Activated gamma-delta T cell treated with anti-CD3 and anti-CD28 coated beads, Interleukin-2, amount 50 U/mL, for 16 hours (primary cell): ENCODE results near the gene ADARB1.
A peak's percentile ranks its signal among the peaks of the same experiment; 100 is the strongest.
"Not testable (repeated sequence)": the region's sequence is repeated elsewhere in the genome, so short reads cannot be mapped to it uniquely, and the experiment has no call there.

Source experiments
- DNase-seq: peaks from one replicate; pipeline ENCODE4 v3.0.0-alpha.2; 2020; ENCODE audit warnings: low read depth

The ADARB1 gene

DNA sequence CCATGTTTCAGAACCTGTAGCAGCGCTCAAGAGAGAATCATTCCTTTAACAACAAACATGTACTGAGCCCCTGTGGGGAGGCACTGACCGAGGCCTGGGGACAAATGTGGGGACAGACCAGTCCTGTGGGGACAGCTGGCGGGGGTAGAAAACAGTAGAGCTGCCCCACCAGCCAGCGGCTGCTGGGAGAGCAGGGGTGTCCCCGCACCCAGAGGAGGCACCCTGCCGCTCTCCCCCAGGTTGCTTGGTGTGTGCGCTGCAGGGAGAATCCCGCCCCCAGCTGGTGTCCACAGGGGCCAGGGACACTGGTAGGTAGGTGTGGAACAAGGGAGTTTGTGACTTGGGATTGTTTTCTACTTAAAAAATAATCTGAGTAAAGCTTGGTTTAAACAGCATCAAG lies 62.1 kb downstream of the ADARB1 start:
- DNase-seq = no peak

DNA sequence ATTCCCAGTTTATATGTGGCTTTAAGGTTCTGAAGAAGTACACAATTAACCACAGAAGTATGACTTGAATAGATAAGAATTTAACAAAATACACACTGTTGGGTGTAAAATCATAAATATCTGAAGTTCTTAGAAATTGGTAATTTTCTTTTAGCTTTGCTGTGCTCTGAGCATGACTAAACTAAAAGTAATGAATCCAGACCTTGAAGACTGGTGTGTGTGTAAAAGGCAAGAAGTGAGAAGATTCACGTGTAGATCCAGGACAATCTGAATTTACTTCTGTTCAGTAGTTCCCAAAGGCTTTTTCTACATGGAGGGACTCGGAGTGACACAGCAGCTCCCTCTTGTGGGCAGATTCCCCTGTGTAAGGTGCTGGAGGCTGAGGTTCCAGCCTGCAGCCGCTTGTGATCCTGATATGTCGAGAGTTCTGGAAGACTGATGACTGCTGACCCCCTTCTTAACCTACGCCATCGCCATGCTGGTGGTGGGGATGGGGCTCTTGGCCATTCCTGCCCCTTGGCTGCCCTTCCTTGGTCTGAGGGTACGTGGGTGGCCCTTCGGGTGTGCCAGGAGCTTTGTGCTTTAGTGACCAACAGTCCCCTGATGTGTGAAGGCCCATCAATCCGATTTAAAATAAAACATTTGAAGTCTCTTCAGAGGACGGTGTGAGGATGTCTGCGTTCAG lies 62.7 kb downstream of the ADARB1 start:
- DNase-seq = peak; percentile 39

DNA sequence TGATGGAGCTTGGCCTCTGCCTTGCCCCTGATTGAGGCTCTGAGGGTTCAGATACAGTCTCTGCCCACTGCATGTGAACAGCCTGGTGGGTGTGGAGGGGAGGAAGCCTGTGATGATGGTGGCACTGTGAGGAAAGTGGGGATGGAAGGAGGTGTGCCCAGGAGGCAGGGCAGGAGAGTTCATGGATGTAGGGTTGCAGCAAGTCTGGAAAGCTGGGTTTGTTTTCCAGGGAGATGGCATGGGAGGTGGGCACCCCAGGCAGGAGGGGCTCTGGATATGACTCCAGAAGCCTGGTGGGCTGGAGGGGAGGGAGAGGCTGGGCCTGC lies 63.2 kb downstream of the ADARB1 start:
- no peak for DNase-seq

DNA sequence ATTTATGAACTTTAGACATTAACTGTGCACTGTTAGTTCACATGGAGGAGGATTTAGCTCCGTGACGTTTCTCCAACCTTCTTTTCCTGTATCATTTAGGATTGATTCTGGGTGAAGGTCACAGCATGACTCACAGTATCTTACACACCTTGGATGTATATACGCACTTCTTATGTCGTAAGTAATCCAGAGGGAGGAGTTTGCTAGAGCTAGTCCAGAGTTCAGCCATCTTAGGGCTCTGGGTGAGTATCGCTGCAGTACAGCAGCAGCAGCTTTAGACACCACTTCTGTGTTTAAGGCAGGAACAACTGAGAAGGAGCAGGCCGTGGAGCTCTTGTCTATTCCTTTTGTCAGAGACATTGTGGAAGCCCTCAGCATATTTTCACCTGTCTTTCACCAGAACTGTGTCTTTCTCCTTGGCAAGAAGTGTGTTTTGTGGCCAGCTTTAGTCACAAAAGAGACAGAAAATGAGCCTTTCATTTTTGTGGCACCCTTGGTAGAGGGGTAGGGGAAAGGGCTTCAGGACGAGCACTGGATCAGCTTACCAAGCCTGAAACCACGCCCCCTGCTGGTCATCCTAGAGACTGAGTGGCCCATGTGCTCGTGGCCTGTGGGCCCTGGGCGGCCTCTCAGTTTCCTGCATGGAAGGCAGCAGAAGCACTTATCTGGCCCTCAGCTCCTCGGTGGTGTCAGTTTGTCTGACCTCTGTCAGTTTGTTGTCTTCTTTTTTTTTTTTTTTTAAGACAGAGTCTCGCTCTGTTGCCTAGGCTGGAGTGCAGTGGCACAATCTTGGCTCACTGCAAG lies 64.0 kb downstream of the ADARB1 start:
- DNase-seq = peak; percentile 65

DNA sequence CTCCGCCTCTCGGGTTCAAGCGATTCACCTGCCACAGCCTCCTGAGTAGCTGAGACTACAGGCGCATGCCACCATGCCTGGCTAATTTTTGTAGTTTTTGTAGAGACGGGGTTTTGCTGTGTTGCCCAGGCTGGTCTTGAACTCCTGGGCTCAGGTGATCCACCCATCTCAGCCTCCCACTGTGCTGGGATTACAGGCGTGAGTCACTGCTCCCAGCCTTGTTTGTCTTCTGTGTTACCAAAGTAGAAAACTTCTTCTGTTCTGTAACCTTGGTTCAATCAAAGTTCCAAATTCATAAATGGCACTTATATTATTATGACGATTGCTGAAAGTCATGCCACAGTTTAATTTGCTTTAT lies 64.6 kb downstream of the ADARB1 start:
- DNase-seq = not testable (repeated sequence)

DNA sequence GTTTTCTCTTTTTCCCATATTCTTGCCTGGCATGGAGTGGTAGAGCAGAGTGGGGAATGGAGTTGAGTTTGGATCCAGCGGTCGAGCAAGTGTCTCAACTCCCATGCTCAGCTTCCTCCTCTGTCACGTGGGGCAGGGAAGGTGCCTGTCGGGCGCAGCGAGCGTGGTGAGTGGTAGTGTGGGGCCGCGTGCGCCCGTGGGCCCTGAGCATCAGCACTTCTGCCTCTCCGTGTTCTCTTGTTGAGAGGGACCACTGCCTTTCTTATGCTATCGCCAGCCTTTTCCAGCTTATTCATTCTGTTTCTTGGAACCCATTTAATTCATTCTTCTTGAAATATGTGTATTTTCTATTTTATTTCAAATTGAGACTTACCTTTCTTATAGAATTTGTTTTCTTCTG lies 65.1 kb downstream of the ADARB1 start:
- DNase-seq = no peak

DNA sequence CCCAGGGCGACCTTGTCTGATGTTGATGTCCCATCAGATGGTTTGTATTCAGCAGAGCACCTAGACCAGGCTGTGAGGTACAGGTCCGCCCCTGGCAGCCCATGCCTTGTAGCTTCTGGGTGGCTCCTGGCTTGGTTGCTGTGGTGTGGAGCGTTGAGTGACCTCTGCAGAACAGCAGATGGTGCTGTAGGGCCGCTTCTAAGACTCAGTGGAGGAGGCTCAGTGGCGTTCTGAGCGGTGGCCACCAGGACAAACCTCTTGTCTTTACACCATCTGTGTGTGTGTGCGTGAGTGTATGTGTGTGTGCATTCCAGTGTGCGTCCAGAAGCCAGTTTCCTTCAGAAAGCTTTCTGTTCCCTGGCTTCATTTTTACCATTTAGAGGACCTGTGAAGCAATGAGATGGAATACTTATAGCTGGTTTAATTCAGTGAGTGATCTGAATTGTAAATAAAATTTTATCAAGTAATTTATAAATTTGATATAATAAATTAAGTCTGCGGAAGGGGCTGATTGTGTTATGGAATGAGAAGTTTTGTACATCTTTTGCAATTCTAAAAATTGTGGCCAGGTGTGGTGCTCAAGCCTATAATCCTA lies 66.1 kb downstream of the ADARB1 start:
- peak; percentile 32 for DNase-seq

DNA sequence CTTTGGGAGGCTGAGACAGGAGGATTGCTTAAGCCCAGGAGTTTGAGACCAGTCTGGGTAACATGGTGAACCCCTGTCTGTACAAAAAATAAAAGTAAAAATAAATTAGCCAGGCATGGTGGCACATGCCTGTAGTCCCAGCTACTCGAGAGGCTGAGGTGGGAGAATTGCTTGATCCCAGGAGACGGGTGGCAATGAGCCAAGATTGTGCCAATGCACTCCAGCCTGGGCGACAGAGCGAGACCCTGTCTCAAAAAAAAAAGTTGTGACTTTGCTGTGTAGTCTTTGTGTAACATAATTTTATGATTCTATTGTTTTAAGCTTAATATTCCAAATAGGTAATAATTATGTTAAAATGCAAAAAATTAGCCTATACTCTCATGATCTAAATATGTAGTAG lies 66.6 kb downstream of the ADARB1 start:
- DNase-seq = not testable (repeated sequence)

DNA sequence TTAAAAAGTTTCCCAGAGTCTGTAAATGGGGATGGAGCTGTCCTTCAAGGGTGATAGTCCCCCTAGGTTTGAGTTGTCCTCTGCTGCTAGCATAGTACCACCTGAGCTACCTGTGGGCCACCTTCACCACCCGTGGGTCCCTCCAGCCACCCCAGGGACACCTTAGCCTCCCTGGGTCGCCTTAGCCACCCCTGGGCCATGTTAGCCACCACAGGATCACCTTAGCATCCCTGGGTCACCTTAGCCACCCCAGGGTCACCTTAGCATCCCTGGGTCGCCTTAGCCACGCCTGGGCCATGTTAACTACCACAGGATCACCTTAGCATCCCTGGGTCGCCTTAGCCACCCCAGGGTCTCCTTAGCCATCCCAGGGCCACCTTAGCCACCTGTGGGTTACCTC lies 67.1 kb downstream of the ADARB1 start:
- no peak for DNase-seq

DNA sequence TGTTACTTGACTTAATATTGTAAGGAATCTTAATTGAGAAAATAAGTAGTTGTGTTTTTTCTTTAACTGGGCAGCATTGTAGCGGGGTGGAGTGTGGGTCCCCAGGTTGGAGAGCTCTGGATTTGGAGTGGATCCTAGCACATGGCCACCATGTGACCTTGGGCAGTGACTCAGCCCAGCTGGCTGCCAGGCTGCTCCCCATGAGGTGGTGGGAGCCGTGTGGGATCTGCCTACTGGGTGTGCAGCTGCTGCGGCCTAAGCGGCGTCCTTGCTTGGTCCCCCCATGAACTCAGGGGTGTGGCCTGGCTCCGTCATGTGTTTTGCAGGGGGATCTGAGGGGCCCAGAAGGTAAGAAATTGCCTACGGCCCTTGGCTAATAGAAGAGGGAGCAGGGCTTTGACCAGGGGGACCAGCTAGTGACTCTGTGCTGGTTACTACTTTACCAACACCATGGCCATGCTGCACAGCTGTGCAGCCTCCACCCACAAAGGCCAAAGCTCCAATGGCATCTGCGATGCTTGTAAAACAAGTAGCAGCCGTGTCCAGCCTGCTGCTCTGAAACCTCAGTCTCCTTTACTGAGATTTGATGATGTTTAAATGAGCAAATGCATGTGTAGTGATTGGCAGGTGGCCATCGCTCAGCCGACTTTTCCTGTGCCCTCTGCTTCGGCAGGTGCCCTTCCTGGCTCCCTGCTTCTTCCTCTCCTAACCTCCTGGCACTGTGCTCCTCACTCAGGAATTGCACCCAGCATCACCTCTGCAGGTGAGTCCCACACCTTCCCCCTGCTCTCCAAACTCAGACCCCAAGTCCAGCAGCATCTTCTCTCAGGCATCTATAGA lies 68.3 kb downstream of the ADARB1 start:
- DNase-seq = no peak

DNA sequence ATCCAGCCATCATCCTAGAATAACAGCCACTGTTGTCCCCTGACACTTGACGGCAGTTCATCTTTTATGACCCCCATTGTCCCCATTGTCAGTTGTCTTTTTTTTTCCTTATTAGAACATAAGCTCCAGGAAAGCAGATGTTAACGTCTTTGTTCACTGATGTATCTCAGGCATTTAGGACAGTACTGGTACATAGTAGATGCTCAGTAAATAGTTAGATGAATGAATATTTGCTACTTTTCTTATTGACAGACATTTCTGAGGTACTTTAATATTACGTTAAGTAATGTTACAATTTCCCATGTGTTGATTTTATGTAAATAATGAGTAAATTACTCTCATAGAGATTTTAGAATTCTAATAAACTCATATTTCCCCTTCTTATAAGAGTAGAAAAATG lies 69.5 kb downstream of the ADARB1 start:
- no peak for DNase-seq

DNA sequence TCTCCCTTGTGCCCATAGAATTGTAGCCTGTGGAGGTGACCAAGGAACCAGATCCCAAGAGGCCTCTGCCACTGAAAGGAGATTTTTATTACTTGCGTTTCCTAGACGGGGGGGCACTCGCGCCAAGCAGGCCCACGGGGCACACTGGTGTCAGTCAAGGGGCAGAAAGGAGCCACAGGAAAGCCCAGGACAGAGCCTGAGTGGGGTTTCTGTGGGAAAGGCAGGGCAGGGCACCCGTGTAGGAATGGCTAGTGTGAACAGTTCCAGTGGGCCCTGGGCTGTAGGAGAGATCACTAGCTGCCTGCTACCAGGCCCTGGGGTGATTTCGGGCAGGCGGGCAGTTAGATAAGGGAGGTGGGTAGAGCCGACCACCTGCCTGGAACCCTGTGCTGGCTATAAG lies 70.8 kb downstream of the ADARB1 start:
- no peak for DNase-seq

DNA sequence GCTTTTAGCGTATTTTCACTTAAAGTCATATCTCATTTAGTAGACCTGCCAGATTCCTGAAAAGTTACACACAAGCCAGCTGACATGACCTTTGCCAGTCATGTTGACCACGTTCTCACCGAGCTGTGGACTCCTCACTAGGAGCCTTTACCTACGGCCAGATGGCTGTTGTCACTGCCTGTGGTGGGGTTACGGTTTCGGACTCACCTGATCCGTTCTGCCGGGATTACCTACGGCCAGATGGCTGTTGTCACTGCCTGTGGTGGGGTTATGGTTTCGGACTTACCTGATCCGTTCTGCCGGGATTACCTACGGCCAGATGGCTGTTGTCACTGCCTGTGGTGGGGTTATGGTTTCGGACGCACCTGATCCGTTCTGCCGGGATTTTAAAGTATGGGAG lies 71.5 kb downstream of the ADARB1 start:
- not testable (repeated sequence) for DNase-seq

DNA sequence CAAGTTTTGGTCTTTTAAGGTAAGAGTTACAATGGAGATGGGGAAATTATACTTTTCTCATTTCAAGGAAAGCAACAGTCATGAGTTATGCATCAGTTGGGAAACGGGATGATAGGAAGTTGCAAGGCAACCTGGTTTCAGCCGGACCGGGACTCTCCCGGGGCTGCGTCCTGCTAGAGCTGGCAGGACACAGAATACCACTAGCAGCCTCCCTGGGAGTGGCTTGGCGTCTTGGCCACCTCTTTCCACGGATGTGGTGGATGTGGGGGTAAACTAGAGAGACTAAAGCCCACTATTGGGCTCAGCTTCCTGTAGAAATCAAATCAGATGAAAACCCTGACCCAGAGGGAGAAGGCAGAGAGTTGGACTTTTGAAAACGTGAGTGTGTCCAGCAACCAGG lies 71.9 kb downstream of the ADARB1 start:
- DNase-seq = no peak

DNA sequence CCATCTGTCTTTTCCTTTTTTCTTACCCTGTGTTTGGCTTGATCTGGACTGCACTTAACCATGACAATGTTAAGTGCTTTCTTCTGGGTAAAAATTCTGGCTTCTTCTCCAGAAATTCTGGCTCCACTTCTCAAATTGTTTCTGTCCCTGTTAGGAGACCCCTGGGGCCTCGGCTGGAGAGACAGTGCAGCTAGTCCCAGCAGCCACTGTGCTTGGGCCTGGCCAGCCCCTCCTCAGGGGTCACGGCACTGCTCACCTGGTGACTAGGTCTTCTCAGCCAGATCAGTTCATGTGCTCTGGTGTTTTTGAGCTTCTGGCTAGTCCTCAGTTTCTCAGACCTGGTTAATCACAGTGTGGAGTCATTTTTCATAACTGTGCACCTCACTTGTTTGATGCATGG lies 72.4 kb downstream of the ADARB1 start:
- no peak for DNase-seq

DNA sequence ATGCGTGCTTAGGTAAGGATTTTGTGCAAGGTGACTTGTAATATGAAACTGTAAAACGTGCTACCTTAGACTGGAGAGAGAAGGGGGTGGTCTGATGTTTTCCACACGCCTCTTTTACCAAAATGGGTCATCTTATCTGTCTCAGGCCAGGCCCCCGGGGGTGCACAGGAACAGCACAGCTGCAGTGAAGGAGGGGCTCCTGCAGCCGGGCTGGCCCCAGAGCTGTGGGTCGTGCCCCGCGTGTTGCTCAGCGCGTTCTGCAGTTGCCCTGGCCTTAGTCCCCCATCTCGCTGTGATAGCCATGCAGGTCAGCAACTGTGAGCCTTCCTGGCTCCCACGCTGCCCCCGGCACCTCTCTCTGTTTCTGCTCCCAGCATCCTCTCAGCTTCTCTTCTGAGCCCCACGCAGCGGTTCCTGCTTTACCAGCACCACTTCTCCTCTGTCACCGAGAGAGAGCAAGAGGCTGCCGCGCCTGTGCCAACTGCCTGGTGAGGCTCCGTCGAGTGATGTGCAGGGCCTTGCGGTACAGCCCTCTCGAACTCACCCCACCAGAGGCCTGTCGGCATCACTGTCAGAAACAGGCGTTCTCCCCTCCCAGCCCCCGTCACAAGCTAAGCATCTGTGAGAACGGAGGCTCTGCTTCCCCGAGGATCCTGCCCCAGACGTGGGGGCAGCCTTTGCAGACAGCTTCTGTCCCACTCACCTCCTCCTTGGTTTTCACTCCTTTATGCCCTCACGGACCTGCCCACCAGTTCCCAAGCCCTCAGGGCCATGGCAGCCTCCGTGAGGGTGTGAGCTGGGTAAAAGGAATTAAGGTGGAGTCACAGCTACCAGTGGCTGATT lies 73.3 kb downstream of the ADARB1 start:
- DNase-seq = no peak

DNA sequence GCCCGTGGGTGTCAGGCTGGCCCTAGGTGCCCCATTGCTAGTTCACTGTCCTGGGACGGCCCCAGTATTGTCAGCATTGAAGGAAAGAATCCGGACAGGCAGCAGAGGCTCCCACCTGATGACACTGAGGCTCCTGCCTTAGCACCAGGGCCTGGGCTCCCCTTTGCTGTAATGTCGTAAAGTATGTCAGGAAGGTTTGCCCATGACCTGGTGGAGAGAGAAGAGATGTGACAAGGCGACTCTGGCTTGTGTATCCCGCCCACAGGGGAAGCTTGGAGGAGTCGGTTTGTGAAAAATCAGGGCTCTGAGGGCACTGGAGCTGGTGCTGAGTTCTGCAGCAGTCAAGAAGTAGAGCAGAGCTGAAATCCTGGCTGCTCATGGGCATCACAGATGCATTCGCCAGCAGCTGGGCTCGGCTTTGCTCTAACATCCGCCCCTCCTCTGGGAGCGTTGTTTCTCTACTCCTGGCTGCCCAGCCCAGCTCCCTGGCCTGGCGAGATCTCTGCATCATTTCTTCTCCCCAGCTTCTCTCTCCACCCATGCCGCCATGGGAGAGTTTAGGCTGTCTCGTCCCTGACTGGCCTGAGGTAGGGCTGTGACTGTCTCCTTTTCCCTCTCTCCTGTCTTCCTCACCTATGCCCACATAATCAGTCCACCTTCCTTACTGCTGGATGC lies 74.1 kb downstream of the ADARB1 start:
- DNase-seq = no peak

DNA sequence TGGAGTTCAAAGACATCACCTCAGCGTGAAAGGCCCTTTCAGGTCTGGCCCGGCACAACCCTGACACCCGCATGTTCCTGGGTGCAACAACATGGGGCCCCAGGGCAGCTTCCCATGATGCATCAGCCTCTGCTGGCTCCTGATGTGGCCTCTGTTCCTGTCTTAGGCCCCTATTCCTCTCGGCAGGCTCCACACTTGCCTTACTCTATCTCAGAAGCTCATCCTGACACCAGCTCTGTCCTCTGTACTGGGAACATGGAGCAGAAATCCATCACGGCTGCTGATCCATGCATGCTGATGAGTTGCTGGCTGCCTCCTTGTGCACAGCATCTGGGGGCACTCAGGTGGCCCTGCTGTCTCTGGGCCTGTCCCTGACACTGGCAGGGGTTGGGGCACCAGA lies 74.6 kb downstream of the ADARB1 start:
- no peak for DNase-seq

DNA sequence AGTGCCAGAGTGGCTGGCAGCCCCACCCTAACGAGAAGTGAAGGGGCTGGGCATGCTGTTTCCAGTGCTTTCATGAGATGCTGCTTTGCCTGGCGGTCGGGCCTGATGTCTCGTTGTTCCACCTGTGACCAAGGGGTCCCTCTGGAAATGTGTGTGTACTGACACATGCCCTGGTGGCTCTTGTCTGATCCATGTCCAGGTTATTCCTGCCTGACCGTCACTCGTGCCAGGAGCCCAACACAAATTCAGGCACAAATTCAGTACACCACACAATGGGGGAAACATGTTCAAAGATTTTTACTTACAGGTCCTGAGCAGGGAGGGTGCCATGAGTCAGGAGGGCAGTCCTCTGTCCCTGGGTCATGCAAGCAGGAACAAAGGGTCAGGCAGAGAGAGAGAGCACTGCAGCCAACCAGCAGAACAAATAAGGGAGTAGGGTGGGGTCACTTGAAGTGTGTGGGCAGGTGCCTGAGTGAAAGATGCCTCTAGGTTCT lies 76.3 kb downstream of the ADARB1 start:
- DNase-seq = no peak

DNA sequence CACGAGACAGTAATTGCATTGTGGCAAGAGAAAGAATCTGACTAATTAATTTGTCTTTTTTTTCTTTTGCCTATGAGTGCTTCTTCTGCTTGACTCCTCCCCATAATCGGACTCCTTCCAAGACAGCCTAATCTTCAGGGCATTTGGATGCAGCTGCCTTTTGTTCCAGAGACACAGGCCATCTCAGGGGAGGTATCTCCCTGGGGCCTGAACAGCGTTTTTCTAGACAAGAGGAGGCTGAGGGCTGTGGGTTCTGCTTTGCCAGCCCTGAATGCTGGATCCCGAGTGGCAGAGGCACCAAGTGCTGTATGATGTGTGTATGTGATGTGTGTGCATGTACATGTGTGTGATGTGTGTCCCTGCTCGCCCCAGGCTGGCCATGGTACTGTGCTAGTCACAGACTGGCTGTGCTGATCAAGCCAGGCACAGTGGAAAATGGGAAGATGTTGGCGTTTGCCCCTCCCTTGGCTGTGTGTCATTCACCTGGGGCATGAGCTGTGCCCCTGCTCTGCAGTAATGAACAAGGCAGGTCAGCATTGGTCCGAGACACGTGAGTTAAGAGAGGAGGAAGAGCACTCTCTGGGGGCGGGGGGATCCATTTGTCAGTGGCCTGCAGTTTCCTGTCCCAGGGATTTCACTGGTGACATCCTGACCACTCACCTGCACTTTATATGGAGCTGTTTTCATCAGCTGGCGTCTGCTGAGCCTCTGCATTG lies 77.2 kb downstream of the ADARB1 start:
- DNase-seq = no peak
